GM12892 (cell line): ENCODE measurements around the gene ZBTB49.

Experiments
- DNase-seq: peaks from one replicate; pipeline ENCODE4 v3.0.0; 2011; ENCODE audit not compliant: insufficient read length
- FAIRE-seq: peaks from 2 replicates; lab custom pipeline; 2011; peaks lifted over from hg19 to GRCh38; lab: Jason Lieb, UNC
- POLR2A ChIP-seq: IDR thresholded peaks from 2 replicates; pipeline ENCODE4 v1.6.1; 2011; ENCODE audit warnings: low read depth, low read length, control low read depth
- POLR2AphosphoS5 ChIP-seq: IDR thresholded peaks from 2 replicates; pipeline ENCODE4 v1.6.1; 2011; ENCODE audit warnings: low read depth, low read length, control low read depth
- TAF1 ChIP-seq: IDR thresholded peaks from 2 replicates; pipeline ENCODE4 v1.6.1; 2011; ENCODE audit warnings: low read depth, mild to moderate bottlenecking, control low read depth, low read length, borderline replicate concordance

ZBTB49 gene

DNA sequence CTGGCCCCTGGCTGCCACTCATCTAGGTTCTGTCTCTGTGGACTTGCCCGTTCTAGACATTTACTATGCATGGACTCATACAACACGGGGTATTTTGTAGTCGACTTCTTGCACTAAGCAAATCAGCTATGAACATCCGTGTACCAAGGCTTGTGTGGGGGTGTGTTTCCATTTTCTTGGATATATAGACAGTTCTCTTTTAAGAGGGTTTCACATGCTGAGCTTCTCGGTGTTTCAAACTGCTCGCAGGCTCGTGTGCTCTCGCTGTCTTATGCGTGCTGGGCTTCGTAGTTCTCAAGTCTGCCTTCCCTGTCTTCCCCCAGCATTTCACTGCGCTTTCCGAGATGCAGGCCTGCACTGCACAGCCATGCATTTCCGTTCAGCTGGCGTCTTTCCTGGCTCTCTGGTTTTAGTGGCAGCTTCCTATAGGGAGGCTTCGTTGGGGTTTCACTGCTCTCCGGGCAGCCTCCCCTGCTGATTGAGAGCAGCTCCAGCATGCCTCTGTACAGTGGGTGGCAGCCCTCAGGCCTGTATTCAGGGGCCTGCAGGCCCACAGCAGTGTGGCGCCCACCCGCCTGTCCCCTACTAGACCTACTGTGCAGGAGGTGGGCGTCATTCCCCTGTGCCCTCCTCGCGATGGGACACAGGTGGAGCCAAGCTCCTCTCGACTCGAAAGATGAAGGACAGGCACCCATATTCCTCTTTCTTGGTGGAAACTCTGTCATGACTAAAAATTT is 27.6 kb downstream of the ZBTB49 start:
- DNase-seq (no peak), FAIRE-seq (no peak)
- TF ChIP-seq TAF1 (no peak), POLR2A (no peak), POLR2AphosphoS5 (no peak)

- DNase-seq (no peak), FAIRE-seq (no peak)
- TF ChIP-seq POLR2A, result no peak
These were observed 30.5 kb downstream of the ZBTB49 start for GRCh38 chr4:4320528-4320927.

GRCh38 chr4:4320951-4321714 is 31.1 kb downstream of the ZBTB49 start:
- TF ChIP-seq TAF1 (no peak), POLR2AphosphoS5 (no peak), POLR2A (no peak)
- FAIRE-seq (no peak), DNase-seq (no peak)

GRCh38 chr4:4321951-4322688 is 32.1 kb downstream of the ZBTB49 start:
- no peak for TF ChIP-seq TAF1
- no peak for TF ChIP-seq POLR2AphosphoS5
- TF ChIP-seq POLR2A, result no peak
- DNase-seq, result no peak

DNA sequence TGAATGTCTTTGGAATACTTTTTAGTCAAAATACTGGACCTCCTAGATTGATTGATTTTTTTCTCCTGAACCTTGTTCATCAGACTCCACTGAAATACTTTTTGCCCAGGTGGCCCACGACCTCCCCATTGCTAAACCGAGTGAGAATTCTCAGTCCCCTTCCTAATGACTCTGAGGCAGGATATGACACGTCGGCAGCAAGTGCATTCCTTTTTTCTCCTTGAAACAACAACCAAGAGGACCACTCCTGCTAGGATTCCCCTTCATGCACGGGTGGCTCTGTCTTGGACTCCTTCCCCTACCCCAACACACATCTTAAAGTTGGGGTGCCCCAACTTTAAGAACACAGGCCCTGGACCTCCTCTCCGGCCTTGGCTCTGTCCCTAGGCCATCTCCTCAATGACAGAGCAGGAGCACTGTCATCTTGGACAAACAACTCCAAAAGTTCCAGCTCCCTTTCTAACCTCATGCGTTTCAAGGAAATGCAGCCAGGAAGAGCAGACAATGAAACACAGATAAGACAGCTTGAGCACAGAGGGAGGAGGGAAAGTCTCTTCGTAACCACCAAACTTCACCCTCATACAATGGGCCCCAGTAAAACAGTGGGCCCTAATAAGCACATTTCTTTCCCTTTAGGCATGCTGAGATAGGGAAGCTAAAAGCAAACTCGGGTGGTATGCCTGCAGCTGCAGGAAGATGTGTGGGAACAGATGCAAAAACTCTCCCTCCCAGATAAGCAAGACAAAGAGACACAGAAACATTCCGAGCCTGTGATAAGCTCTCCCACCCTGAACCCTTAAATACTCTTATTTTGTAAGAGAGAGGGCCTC is 33.9 kb downstream of the ZBTB49 start:
- FAIRE-seq, result no peak
- TF ChIP-seq TAF1 (no peak), POLR2AphosphoS5 (no peak), POLR2A (no peak)
- DNase-seq, result no peak

More at GRCh38 chr4:4321951-4322688, 32.1 kb downstream of the ZBTB49 start:
- no peak for FAIRE-seq

- FAIRE-seq (no peak), DNase-seq (no peak)
- TF ChIP-seq TAF1 (no peak), POLR2A (no peak), POLR2AphosphoS5 (no peak)
These were observed 35.3 kb downstream of the ZBTB49 start for GRCh38 chr4:4325321-4325720.

GRCh38 chr4:4326166-4326565 is 36.1 kb downstream of the ZBTB49 start:
- FAIRE-seq, result no peak
- no peak for TF ChIP-seq TAF1
- TF ChIP-seq POLR2A, result no peak
- DNase-seq, result no peak

DNA sequence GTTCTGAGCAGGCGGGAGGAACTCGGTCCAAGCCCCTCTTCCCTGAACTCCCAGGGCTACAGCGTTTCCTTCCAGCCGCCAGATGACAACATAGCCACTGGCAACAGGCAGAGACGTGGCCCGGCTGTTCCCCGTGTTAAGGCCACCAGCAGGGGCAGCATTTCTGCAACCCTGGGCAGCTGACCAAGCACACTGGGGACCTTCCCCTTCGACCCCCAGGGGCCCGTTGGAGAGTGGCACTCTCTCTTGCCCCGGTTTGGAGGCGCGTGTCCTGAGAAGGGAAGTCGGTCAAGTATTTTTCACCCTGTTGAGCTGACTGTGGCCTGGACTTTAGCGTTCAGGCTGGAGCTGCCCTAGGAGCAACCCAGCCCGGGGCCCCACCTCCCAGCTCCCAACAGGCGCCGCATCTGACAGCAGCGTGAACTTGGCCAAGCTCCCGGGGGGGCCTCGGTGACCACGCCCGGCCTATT is 37.6 kb downstream of the ZBTB49 start:
- DNase-seq, result no peak
- FAIRE-seq, result no peak
- TF ChIP-seq POLR2A, result no peak
- no peak for TF ChIP-seq TAF1
- TF ChIP-seq POLR2AphosphoS5, result no peak

GRCh38 chr4:4328206-4328605 is 38.2 kb downstream of the ZBTB49 start:
- TF ChIP-seq POLR2AphosphoS5 (no peak), TAF1 (no peak), POLR2A (no peak)
- FAIRE-seq, result no peak
- DNase-seq, result no peak

- FAIRE-seq, result no peak
- TF ChIP-seq POLR2A (no peak), TAF1 (no peak), POLR2AphosphoS5 (no peak)
- no peak for DNase-seq
These were observed 38.8 kb downstream of the ZBTB49 start for GRCh38 chr4:4328840-4329239.
